H9 (cell line): ENCODE results near the gene JSRP1. TPM values are rescaled to one million over a fixed set of nuclear protein-coding genes. Genes with fewer than 3 reads are reported as not detected.

Experiments
- DNase-seq: peaks from one replicate; pipeline ENCODE4 v3.0.0-alpha.2; 2017
- H2AFZ ChIP-seq: one replicate; pipeline ENCODE4 v1.6.1; 2013; ENCODE audit warnings: mild to moderate bottlenecking, low read length, control low read depth, moderate library complexity
- H2AK5ac ChIP-seq: 2 replicates; pipeline ENCODE4 v1.6.1; 2013; ENCODE audit warnings: low read length, control low read depth, mixed read lengths; ENCODE audit not compliant: insufficient read length
- H2BK120ac ChIP-seq: one replicate; pipeline ENCODE4 v1.6.1; 2013; ENCODE audit warnings: low read depth, mild to moderate bottlenecking, low read length, control low read depth, inconsistent platforms; ENCODE audit not compliant: poor library complexity, severe bottlenecking
- H2BK12ac ChIP-seq: 2 replicates; pipeline ENCODE4 v1.6.1; 2013; ENCODE audit warnings: low read length, control low read depth, mixed read lengths, low read depth; ENCODE audit not compliant: insufficient read length
- H2BK15ac ChIP-seq: 2 replicates; pipeline ENCODE4 v1.6.1; 2013; ENCODE audit warnings: low read depth, low read length, control low read depth
- H2BK20ac ChIP-seq: one replicate; pipeline ENCODE4 v1.6.1; 2013; ENCODE audit warnings: low read depth, mild to moderate bottlenecking, low read length, control low read depth, inconsistent platforms; ENCODE audit not compliant: poor library complexity, severe bottlenecking
- H2BK5ac ChIP-seq: 2 replicates; pipeline ENCODE4 v1.6.1; 2013; ENCODE audit warnings: low read length, control low read depth, mixed read lengths; ENCODE audit not compliant: insufficient read length
- H3K14ac ChIP-seq: 2 replicates; pipeline ENCODE4 v1.6.1; 2013; ENCODE audit warnings: low read length, control low read depth; ENCODE audit not compliant: insufficient read depth
- H3K18ac ChIP-seq: 2 replicates; pipeline ENCODE4 v1.6.1; 2013; ENCODE audit warnings: low read depth, mild to moderate bottlenecking, mixed read lengths, low read length, control low read depth; ENCODE audit not compliant: insufficient read length
- H3K23ac ChIP-seq: 2 replicates; pipeline ENCODE4 v1.6.1; 2013; ENCODE audit warnings: low read length, control low read depth, mixed read lengths, low read depth; ENCODE audit not compliant: insufficient read length
- H3K23me2 ChIP-seq: 2 replicates; pipeline ENCODE4 v1.6.1; 2013; ENCODE audit warnings: low read depth, mild to moderate bottlenecking, mixed read lengths, low read length, control low read depth; ENCODE audit not compliant: insufficient read length, poor library complexity, severe bottlenecking
- H3K27ac ChIP-seq: 2 replicates; pipeline ENCODE4 v1.5.1; 2013; ENCODE audit warnings: low read length, control low read depth, mixed read lengths, low read depth; ENCODE audit not compliant: insufficient read length
- H3K27me3 ChIP-seq: 2 replicates; pipeline ENCODE4 v1.6.1; 2013; ENCODE audit warnings: low read length, control low read depth, inconsistent platforms; ENCODE audit not compliant: insufficient read depth
- H3K4ac ChIP-seq: 2 replicates; pipeline ENCODE4 v1.6.1; 2013; ENCODE audit warnings: low read depth, mild to moderate bottlenecking, control low read depth, inconsistent platforms, low read length, moderate library complexity
- H3K4me1 ChIP-seq: 2 replicates; pipeline ENCODE4 v1.6.1; 2013; ENCODE audit warnings: low read length, control low read depth, inconsistent platforms; ENCODE audit not compliant: insufficient read depth
- H3K4me2 ChIP-seq: 2 replicates; pipeline ENCODE4 v1.6.1; 2013; ENCODE audit warnings: low read length, control low read depth, mixed read lengths; ENCODE audit not compliant: insufficient read length, insufficient read depth
- H3K56ac ChIP-seq: 2 replicates; pipeline ENCODE4 v1.6.1; 2013; ENCODE audit warnings: low read depth, mild to moderate bottlenecking, mixed read lengths, low read length, control low read depth; ENCODE audit not compliant: insufficient read length
- H3K79me1 ChIP-seq: 2 replicates; pipeline ENCODE4 v1.6.1; 2013; ENCODE audit warnings: low read depth, mild to moderate bottlenecking, moderate library complexity, low read length, control low read depth, inconsistent platforms; ENCODE audit not compliant: insufficient read depth, poor library complexity, severe bottlenecking
- H3K79me2 ChIP-seq: 2 replicates; pipeline ENCODE4 v1.6.1; 2013; ENCODE audit warnings: low read length, control low read depth, inconsistent platforms; ENCODE audit not compliant: insufficient read depth
- H3K9ac ChIP-seq: 2 replicates; pipeline ENCODE4 v1.6.1; 2013; ENCODE audit warnings: low read length, control low read depth, mixed read lengths; ENCODE audit not compliant: insufficient read length; ENCODE audit errors: extremely low read depth
- H3K9me3 ChIP-seq: one replicate; pipeline ENCODE4 v1.6.1; 2013; ENCODE audit warnings: low read depth, low read length, inconsistent platforms; ENCODE audit not compliant: control insufficient read depth
- H3T11ph ChIP-seq: one replicate; pipeline ENCODE4 v1.6.1; 2013; ENCODE audit warnings: mild to moderate bottlenecking, low read length, control low read depth, inconsistent platforms
- H4K20me1 ChIP-seq: one replicate; pipeline ENCODE4 v1.6.1; 2013; ENCODE audit not compliant: control insufficient read depth, insufficient read length, insufficient read depth
- H4K5ac ChIP-seq: 2 replicates; pipeline ENCODE4 v1.6.1; 2013; ENCODE audit warnings: low read depth, mild to moderate bottlenecking, mixed read lengths, low read length, control low read depth; ENCODE audit not compliant: insufficient read length
- H4K8ac ChIP-seq: replicated peaks from 2 replicates; pipeline ENCODE4 v1.6.1; 2013; ENCODE audit warnings: low read length, control low read depth, mixed read lengths, low read depth; ENCODE audit not compliant: insufficient read length
- H4K91ac ChIP-seq: 2 replicates; pipeline ENCODE4 v1.6.1; 2013; ENCODE audit warnings: low read depth, mild to moderate bottlenecking, moderate library complexity, mixed read lengths, low read length, control low read depth; ENCODE audit not compliant: insufficient read length
- H3K27ac Mint-ChIP-seq, 3 experiments: 2 replicates in 2 of 3; 3 replicates in 1 of 3; pipeline ENCODE4 v1.8.0; 2020 to 2021; ENCODE audit warnings: mixed read lengths in 3 of 3, mild to moderate bottlenecking in 1 of 3, moderate library complexity in 1 of 3
- H3K27me3 Mint-ChIP-seq: 2 replicates; pipeline ENCODE4 v1.8.0; 2021; ENCODE audit warnings: low read depth, mild to moderate bottlenecking, moderate library complexity, mixed read lengths
- H3K36me3 Mint-ChIP-seq, 3 experiments: 2 replicates in 2 of 3; 3 replicates in 1 of 3; pipeline ENCODE4 v1.8.0; 2020 to 2021; ENCODE audit warnings: low read depth in 3 of 3, mixed read lengths in 3 of 3; ENCODE audit not compliant: insufficient read depth in 1 of 3
- H3K4me1 Mint-ChIP-seq, 2 experiments: 2 replicates each; pipeline ENCODE4 v1.8.0; 2020; ENCODE audit warnings: mixed read lengths in 2 of 2
- H3K4me3 Mint-ChIP-seq, 2 experiments: 2 replicates in 1 of 2; 3 replicates in 1 of 2; pipeline ENCODE4 v1.8.0; 2020 to 2021; ENCODE audit warnings: mild to moderate bottlenecking in 2 of 2, mixed read lengths in 2 of 2, moderate library complexity in 1 of 2
- H3K9me3 Mint-ChIP-seq, 2 experiments: 2 replicates in 1 of 2; 3 replicates in 1 of 2; pipeline ENCODE4 v1.8.0; 2020; ENCODE audit warnings: mild to moderate bottlenecking in 2 of 2, mixed read lengths in 2 of 2, moderate library complexity in 1 of 2
- CTCF ChIP-seq: fragments of 200-600 bp; sonication (generic); conservative IDR thresholded peaks from 3 replicates; pipeline ENCODE4 v1.8.0; 2021; ENCODE audit warnings: antibody characterized with exemption, mild to moderate bottlenecking
- WGBS: extraction: QIAGEN DNeasy Blood & Tissue Kit; methylation state at CpG from one replicate; pipeline ENCODE4 v1.1.7; 2013; ENCODE audit warnings: missing lambda C conversion rate, low lambda C conversion rate, mixed read lengths; ENCODE audit not compliant: insufficient read length; ENCODE audit errors: extremely low coverage; 5-methylcytosine and 5-hydroxymethylcytosine counted together
- total RNA-seq: library from RNA; stranded (reverse); gene quantifications from 2 replicates; pipeline ENCODE4 v1.2.1, GENCODE V29; 2021

The JSRP1 gene
- total RNA-seq, 1 experiment from 2014 or later, result 0.90 TPM

DNA sequence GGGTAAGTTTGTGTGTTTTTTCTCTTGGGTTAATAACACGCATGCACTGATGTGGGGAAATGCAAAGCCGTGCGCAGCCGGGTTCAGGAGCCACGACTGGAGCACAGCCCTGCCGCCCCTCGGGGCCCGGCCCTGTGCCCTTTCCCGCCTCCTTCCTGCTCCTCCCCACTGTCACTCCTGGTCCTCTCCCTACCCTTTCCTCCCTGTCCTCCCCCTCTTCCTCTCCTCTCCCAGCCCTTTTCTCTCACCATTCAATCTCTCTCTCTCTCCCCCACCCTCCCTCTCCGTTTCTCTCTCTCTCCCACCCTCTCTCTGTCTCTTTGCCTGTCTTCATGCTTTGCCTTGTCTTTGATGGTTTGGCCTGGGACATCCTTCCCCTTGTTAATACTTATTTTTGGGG is 47.2 kb downstream of the JSRP1 start:
- H4K20me1 ChIP-seq, result no peaks in the 10 kb centered on the region
- no peak overlapping the region for H3K27ac Mint-ChIP-seq
- H2BK12ac ChIP-seq, result no peak overlapping the region
- no peaks in the 10 kb centered on the region for H3K4me1 Mint-ChIP-seq
- no peaks in the 10 kb centered on the region for H3K79me1 ChIP-seq
- no peak overlapping the region for H3K4me3 Mint-ChIP-seq
- WGBS, result 100% methylated on average over 1 of the region's 10 CpGs
- no peak overlapping the region for H3K9ac ChIP-seq
- H3K9me3 ChIP-seq, result no peaks in the 10 kb centered on the region
- no peak overlapping the region for H2BK15ac ChIP-seq
- no peak overlapping the region for H4K8ac ChIP-seq
- H3K27ac ChIP-seq, result no peak overlapping the region
- no peak overlapping the region for H3K14ac ChIP-seq
- no peaks in the 10 kb centered on the region for H3K27me3 ChIP-seq
- no peak overlapping the region for H2AK5ac ChIP-seq
- no peak overlapping the region for H3K4me2 ChIP-seq
- H4K5ac ChIP-seq, result no peak overlapping the region
- no peak overlapping the region for H2AFZ ChIP-seq
- no peak overlapping the region for H3K18ac ChIP-seq
- no peak overlapping the region for H2BK5ac ChIP-seq
- H3T11ph ChIP-seq, result no peak overlapping the region
- no peaks in the 10 kb centered on the region for H3K79me2 ChIP-seq
- no peak overlapping the region for H2BK120ac ChIP-seq
- no peaks in the 10 kb centered on the region for H3K27me3 Mint-ChIP-seq
- TF ChIP-seq CTCF, result 0 out of 3 replicates have a peak, but pooled peaks have one; percentile 3
- H3K9me3 Mint-ChIP-seq, result no peaks in the 10 kb centered on the region
- H2BK20ac ChIP-seq, result no peak overlapping the region
- H3K36me3 Mint-ChIP-seq, result peaks cover 21 to 44% (median 43%) of the 10 kb centered on the region in 3 experiments
- no peak for DNase-seq
- no peaks in the 10 kb centered on the region for H3K4me1 ChIP-seq
- no peaks in the 10 kb centered on the region for H3K23me2 ChIP-seq
- no peak overlapping the region for H3K56ac ChIP-seq
- H3K23ac ChIP-seq, result no peak overlapping the region
- no peak overlapping the region for H3K4ac ChIP-seq
- H4K91ac ChIP-seq, result no peak overlapping the region
